Suprapubic skin (tissue), 3 donors: ENCODE measurements around the gene ARHGAP11A.

Experiments
- POLR2AphosphoS5 ChIP-seq, 3 donors: sonication (generic); formaldehyde crosslinking; IDR thresholded peaks; one replicate each; pipeline ENCODE4 v1.6.1; 2017; ENCODE audit warnings: antibody characterized with exemption in 3 of 3
- TF ChIP-seq, protein P1 (sequence below), 2 donors: fragments of 200-600 bp in 1 of 2; fragments of 450-650 bp in 1 of 2; sonication (generic) in 1 of 2; IDR thresholded peaks; one replicate each; pipeline ENCODE4 v1.5.1; 2016 to 2019; ENCODE audit warnings: antibody characterized with exemption in 2 of 2, mild to moderate bottlenecking in 1 of 2, moderate library complexity in 1 of 2

DNA sequence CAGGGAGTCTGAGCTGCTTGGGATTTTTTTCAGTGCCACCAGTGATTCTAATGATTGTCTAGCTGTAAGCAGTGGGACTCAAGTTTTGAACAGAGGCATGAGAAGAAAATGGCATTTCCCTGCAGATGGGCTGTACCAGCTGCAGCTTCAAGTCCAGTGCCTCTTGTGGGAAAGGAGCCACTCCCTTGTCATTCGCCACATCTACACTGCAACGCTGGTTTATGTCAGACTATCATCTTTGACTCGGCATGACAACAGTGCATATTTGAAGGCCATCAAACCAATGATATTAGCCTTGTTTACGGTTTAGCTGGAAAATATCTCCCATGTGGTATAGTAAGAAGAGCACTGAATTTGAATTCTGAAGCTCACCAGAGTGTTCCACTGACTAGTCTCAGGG is 48.4 kb downstream of the ARHGAP11A start:
- TF ChIP-seq, protein P1, sequence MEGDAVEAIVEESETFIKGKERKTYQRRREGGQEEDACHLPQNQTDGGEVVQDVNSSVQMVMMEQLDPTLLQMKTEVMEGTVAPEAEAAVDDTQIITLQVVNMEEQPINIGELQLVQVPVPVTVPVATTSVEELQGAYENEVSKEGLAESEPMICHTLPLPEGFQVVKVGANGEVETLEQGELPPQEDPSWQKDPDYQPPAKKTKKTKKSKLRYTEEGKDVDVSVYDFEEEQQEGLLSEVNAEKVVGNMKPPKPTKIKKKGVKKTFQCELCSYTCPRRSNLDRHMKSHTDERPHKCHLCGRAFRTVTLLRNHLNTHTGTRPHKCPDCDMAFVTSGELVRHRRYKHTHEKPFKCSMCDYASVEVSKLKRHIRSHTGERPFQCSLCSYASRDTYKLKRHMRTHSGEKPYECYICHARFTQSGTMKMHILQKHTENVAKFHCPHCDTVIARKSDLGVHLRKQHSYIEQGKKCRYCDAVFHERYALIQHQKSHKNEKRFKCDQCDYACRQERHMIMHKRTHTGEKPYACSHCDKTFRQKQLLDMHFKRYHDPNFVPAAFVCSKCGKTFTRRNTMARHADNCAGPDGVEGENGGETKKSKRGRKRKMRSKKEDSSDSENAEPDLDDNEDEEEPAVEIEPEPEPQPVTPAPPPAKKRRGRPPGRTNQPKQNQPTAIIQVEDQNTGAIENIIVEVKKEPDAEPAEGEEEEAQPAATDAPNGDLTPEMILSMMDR (IDR thresholded peaks at IDR 0.05), result no peak
- TF ChIP-seq POLR2AphosphoS5 (IDR thresholded peaks at IDR 0.05), result no peak
